Cerebellar cortex (tissue), 1 donor: ENCODE measurements around the gene POLE.

Experiments used
- DNase-seq: peaks from one replicate; pipeline ENCODE4 v3.0.0-alpha.2; 2015; ENCODE audit warnings: low spot score

Gene POLE

GRCh38 chr12:132675757-132676432 lies 11.2 kb downstream of the POLE start:
- no peak for DNase-seq

- no peak for DNase-seq
These were observed 12.6 kb downstream of the POLE start for GRCh38 chr12:132674561-132674960.

GRCh38 chr12:132673288-132674179 lies 13.6 kb downstream of the POLE start:
- DNase-seq, result no peak

GRCh38 chr12:132672678-132673077 lies 14.5 kb downstream of the POLE start:
- DNase-seq, result no peak

GRCh38 chr12:132672116-132672515 lies 15.0 kb downstream of the POLE start:
- no peak for DNase-seq

GRCh38 chr12:132669166-132669879 lies 17.8 kb downstream of the POLE start:
- DNase-seq, result no peak

- DNase-seq, result no peak
These were observed 18.7 kb downstream of the POLE start for GRCh38 chr12:132668191-132669088.

- no peak for DNase-seq
These were observed 21.3 kb downstream of the POLE start for GRCh38 chr12:132665794-132666193.

GRCh38 chr12:132665149-132665491 lies 22.0 kb downstream of the POLE start:
- no peak for DNase-seq

GRCh38 chr12:132664206-132665148 lies 22.7 kb downstream of the POLE start:
- no peak for DNase-seq

GRCh38 chr12:132662901-132663755 lies 24.0 kb downstream of the POLE start:
- no peak for DNase-seq

- no peak for DNase-seq
These were observed 25.2 kb downstream of the POLE start for GRCh38 chr12:132661972-132662371.

GRCh38 chr12:132660996-132661395 lies 26.1 kb downstream of the POLE start:
- DNase-seq, result no peak

GRCh38 chr12:132660052-132660451 lies 27.1 kb downstream of the POLE start:
- DNase-seq, result no peak

GRCh38 chr12:132659146-132659545 lies 28.0 kb downstream of the POLE start:
- peak; percentile 80 for DNase-seq

GRCh38 chr12:132658149-132658894 lies 28.8 kb downstream of the POLE start:
- DNase-seq, result no peak

- no peak for DNase-seq
These were observed 30.0 kb downstream of the POLE start for GRCh38 chr12:132657004-132657727.
